Stimulated activated CD4-positive, alpha-beta T cell treated with anti-CD3 and anti-CD28 coated beads, TNF-alpha, amount 100 ng/mL, for 1 hour (primary cell): ENCODE measurements around the gene SLC39A2.
"Not testable (repeated sequence)": the region's sequence is repeated elsewhere in the genome, so short reads cannot be mapped to it uniquely, and the experiment has no call there.

Source experiments
- DNase-seq, 3 donors: peaks; one replicate each; pipeline ENCODE4 v3.0.0-alpha.2; 2020; ENCODE audit warnings: low read depth in 3 of 3, low spot score in 1 of 3

SLC39A2 gene

GRCh38 chr14:20996521-20996920 lies 2.6 kb upstream of the SLC39A2 start:
- DNase-seq: no peak

DNA sequence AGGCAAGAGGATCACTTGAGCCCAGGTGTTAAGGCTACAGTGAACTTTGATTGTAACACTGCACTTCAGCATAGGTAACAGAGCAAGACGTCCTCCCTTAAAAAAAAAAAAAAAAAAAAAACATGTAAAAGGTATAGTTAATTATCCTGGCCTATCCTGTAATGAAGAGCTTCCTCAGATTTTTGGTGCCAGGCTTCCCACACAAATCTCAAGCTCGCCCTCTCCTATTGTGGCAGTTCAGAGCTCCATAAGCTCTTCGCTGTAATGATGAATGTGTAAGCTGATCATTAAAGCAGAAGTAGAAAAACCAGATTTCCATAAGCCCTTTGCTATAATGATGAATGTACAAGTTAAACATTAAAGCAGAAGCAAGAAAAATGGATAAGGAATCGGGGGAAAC lies 2.0 kb upstream of the SLC39A2 start:
- no peak for DNase-seq

GRCh38 chr14:20997564-20997963 lies 1.5 kb upstream of the SLC39A2 start:
- DNase-seq: no peak

DNA sequence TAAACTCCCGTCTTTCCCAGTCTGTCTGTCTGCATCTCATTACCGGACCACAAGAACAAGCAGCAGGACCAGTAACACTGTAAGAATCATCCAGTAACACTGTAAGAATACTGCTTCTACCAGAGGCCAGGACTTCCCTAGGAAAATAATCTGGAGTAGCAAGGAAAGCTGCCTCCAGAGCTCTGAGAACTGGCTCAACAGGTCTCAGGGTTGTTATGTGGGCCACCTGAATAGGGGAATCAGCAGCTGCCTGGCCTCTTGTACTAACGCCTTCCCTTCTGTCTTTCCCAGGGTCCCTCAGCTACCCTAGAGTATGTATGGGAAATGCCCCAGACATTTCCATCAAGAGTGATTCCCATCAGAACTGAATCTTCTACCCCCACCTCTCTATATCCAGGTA lies 954 bp upstream of the SLC39A2 start:
- no peak for DNase-seq

DNA sequence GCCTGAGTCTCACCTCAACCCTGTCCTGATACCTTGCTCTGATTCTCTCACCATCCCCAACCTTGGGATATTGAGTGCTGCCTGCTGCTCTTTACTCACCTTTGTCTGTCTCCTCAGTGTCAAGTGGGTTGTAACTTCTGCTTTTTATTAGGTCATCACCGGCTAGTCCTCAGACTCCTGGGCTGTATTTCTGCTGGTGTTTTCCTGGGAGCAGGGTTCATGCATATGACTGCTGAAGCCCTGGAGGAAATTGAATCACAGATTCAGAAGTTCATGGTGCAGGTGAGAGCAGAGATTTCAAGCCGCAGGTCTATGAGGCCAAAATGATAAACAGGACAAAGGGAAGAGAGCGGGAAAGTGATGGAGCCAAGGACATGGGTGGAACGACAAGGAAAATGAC lies 498 bp downstream of the SLC39A2 start:
- DNase-seq: no peak

- DNase-seq: no peak
Observed at GRCh38 chr14:21001218-21001617, 2.1 kb downstream of the SLC39A2 start.

- no peak for DNase-seq
Observed at GRCh38 chr14:21003788-21004346, 4.8 kb downstream of the SLC39A2 start.

- not testable (repeated sequence) for DNase-seq
Observed at GRCh38 chr14:21009721-21010120, 10.6 kb downstream of the SLC39A2 start.

DNA sequence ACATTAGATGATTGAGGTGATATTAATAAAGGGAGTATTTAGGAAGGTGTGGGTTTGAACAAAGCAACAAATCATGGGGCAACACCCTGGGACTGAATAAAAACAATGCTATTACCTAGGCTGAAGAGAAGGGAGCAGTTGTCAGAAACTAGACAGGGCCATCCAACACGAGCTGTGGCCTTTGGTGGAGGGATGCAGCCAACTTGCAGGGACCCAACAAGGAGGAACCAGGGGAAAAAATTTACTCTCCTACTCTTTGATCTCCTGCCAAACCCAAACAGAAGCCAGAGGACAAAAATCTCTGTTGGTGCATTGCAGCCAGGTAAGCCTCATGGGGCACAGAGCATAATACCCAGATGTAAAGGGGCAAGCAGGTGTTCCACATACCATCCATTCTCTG lies 12.0 kb downstream of the SLC39A2 start:
- no peak for DNase-seq

- DNase-seq: peak; percentile 59 to 70 (median 61)
Observed at GRCh38 chr14:21014761-21015190, 15.7 kb downstream of the SLC39A2 start.

- no peak for DNase-seq
Observed at GRCh38 chr14:21015312-21015711, 16.2 kb downstream of the SLC39A2 start.

DNA sequence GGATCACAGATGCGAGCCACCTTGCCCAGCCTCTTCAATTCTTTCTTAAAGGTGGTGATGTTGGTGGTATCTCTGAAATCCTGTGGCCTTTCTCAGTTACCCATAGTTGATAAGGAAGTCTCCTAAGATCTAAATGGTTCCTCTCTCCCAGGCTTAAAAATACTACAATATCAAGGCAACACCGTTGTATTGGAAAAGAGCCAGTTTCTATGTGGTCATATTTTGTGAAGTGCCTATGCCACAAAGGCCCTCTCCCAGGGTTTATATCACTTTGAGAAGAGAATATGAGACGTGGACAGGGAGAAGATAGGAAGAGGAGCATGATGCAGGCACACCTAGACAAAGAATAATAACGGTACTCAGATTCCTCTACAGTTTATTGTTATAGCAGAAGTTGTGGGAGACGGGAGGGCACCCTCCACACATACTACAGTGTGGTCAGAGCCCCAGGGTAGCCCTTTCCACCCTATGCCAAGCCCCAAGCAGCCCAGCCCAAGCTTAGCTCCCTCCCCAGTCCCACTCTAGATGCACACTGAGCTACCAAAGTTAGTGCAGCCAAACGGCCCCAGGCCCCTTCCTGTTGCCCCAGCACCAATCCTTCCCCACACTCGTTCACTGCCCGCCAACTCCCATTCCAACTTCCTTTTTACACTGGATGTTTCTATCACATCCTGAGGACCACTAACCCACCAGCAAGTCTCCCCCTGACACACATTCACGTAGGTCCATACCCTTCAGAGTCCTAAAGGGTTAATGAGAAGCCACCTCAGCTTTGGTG lies 17.5 kb downstream of the SLC39A2 start:
- DNase-seq: no peak

GRCh38 chr14:21017528-21018245 lies 18.6 kb downstream of the SLC39A2 start:
- DNase-seq: no peak

DNA sequence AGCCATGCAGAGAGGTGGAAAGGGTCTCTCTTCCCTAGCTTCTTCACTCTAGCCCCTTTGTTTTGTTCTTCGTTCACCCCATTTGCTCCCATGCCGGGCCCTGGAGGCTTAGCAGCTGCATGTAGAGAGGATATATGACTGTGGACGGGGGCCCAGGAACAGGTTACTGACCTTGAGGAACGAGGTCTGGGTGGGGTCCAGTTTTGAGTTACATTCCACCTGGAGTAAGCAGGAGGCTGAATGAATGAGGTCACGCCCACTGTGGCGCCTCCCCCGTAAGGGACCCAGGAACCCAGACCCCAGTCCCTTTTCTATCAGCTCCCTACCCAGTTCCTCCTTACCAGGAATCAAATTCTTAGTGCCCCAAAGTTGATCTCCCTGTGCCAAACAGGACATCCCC lies 19.2 kb downstream of the SLC39A2 start:
- DNase-seq: no peak

DNA sequence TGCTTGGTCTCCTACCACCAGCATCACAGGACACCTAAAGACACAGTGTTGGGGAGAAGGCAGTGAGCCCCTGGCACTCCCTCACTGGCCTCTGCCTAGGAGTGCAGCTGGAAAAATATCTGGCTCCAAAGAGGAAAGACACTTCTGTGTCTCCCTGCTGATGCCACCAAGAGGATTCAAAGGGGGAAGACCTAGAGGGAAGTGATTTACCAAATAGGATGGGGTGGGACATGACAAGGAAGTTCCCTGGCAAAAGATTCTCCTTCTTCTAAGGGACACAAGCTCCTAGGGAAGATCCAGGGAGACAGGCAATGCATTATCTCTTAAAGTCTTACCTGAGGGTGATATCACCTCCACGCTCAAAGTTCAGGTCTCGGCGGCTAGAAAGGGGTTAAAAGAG lies 19.7 kb downstream of the SLC39A2 start:
- no peak for DNase-seq

DNA sequence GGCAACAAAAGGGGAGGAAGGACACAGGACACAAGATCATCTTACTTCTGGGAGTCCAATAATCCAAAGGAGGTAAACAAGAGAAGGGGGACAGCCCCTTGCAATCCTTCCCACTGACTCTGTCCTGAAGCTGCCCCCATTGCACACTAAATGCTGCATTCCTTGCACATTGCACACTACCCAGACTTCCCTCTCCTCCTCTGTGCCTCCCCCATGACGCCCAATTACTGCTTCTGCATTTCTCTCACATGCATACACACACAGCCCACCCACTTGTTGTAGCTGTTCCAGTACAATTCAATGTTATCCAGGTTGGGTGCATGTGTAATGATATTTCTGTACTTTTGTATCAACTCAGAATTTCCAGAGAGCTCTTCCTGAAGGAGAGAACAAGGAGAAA lies 20.3 kb downstream of the SLC39A2 start:
- no peak for DNase-seq

- DNase-seq: no peak
Observed at GRCh38 chr14:21020977-21021545, 22.0 kb downstream of the SLC39A2 start.

DNA sequence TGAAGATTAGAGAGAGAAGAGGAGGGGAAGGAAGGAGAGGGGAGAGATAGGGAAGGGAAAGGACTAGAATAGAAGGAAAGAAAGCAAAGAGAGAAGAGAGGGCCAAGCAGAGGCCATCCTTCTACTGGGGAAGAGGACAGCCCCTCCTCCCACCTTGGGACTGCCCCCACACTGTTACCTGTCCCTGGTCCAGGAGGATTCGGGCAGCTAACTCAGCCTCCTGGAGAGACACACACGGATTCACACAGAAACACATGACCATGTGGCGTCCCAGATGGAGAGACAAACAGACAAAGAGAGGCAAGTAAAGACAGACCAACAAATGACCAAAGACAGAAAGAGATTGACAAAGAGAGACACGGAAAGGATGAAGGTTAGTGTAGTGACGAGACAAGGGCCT lies 23.6 kb downstream of the SLC39A2 start:
- no peak for DNase-seq

DNA sequence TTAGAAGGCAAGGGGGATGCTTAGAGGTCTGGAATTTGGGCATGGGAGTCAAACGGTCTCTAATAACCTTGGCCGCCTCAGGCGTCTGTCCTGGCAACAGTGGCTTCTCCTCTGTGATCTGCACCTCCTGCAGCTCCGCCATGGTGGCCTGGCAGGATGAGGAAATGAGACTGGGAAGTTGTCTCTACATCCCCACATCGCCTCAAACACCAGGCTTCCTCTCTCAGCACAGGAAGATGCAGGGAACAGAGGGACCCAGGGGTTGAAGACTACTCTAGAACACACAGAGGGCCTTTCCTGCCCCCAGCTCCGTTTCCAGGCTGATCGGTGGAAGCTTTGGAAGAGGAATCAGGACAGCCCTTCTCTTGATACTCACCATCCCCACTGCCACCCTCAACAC lies 24.1 kb downstream of the SLC39A2 start:
- DNase-seq: no peak

DNA sequence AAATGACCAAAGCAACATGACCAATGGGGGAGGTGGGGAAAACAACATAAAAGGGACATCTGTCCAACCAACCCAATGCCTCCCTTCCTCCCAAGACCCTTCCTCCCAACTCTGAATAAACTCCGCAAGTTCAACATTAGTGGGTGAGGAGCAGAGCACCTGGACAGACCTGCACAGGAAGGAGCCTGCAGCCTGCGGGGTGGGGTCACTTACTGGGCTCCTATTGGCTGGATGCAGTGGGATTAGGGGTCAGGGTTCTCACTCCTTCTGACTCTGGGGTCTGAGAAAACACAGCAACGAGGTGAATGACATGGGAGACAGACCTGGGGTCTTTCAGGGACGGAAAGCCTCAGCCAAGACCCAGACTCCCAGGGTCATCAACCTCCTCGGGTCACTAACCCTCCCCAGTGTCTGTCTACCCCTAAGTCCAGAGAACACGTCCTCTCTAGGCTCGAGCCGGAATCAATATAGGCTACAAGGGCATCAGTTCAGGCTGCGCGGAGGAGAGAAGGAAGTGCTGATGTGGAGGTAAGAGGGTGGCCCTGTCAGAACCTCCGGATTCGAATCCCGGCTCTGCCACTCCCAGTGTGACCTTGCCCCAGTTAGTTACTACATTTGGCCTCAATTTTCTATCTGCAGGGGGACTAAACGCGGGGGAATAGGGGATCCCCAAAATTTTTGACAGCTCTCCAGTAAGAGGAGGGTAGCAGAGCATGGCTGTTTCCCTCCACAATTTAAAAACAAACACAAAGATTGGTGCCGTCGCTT lies 24.9 kb downstream of the SLC39A2 start:
- no peak for DNase-seq
